ENCODE results near the gene MEIOSIN. TPM values are rescaled to one million over a fixed set of nuclear protein-coding genes. Genes with fewer than 3 reads are reported as not detected.

Gene MEIOSIN
- total and polyA plus RNA-seq, 2 of the 4 experiments (the other 2 are of a cell fraction), result not detected

GRCh38 chr19:45774765-45775164, 41.5 kb downstream of the MEIOSIN start:
- POLR2A ChIA-PET (ENCODE audit: unreplicated experiment), result no interaction called here

More at GRCh38 chr19:45774765-45775164, 41.5 kb downstream of the MEIOSIN start:
- Histone ChIP-seq H2BK5ac (ENCODE audit: low read depth, low read length, poor library complexity, severe bottlenecking) (no peak overlapping the region), H2BK120ac (ENCODE audit: low read depth, low read length) (no peak overlapping the region), H3K56ac (ENCODE audit: extremely low read depth, insufficient read depth, low read length) (no peak overlapping the region), H3K4me2 (ENCODE audit: low read depth, low read length) (no peak overlapping the region), H2AFZ (replicated peaks; ENCODE audit: low read length, poor library complexity) (no peak overlapping the region), H3K9me1 (ENCODE audit: insufficient read depth, low read length) (no peaks in the 10 kb centered on the region; the same call in none of the 2 replicates), H3K4ac (ENCODE audit: low read depth, low read length) (no peak overlapping the region), H3K9me3 (ENCODE audit: control insufficient read depth, insufficient read depth, low read length) (no peaks in the 10 kb centered on the region), H3K23ac (ENCODE audit: low read depth, low read length) (no peak overlapping the region), H3K9ac (ENCODE audit: low read depth, low read length) (no peak overlapping the region), H3K27me3 (ENCODE audit: control insufficient read depth, insufficient read depth, low read length) (no peaks in the 10 kb centered on the region), H4K8ac (ENCODE audit: low read depth in 2 of 2, low read length in 2 of 2) (no peak overlapping the region), H3K4me3 (ENCODE audit: insufficient read depth, low read depth, low read length) (no peak overlapping the region), H4K91ac (ENCODE audit: insufficient read depth, low read depth, low read length) (no peak overlapping the region), H2BK15ac (ENCODE audit: low read depth, low read length) (no peak overlapping the region), H2BK20ac (ENCODE audit: low read depth, low read length) (no peak overlapping the region), H3K36me3 (ENCODE audit: control insufficient read depth, insufficient read depth, low read length) (peaks cover 41% of the 10 kb centered on the region), H4K20me1 (ENCODE audit: insufficient read depth, low read length) (peaks cover 20% of the 10 kb centered on the region), H3K18ac (ENCODE audit: low read depth, low read length) (no peak overlapping the region), H3K14ac (replicated peaks; ENCODE audit: low read depth, low read length) (no peak overlapping the region), H4K5ac (ENCODE audit: low read depth, low read length) (no peak overlapping the region), H3K27ac (ENCODE audit: insufficient read depth, low read length) (no peak overlapping the region), H2AK9ac (replicated peaks; ENCODE audit: low read depth, low read length, poor library complexity) (no peak overlapping the region), H3K79me1 (ENCODE audit: low read depth in 1 of 2, low read length in 2 of 2) (peaks cover 8 to 28% of the 10 kb centered on the region in 2 experiments; a peak in 3 of 4 replicates), H2AK5ac (ENCODE audit: low read depth, low read length) (no peak overlapping the region), H3K4me1 (ENCODE audit: control insufficient read depth, insufficient read depth, low read length) (no peaks in the 10 kb centered on the region)
- dilution Hi-C loops (cut with HindIII; ENCODE audit: low sequenced_read_pairs, unreplicated experiment) (no loop called here), intact Hi-C loops (cut with micrococcal nuclease) (no loop called here), in situ Hi-C loops (cut with MboI; ENCODE audit: low sequenced_read_pairs) (no loop called here)
- BruUV-seq (replicated peaks), result no TSS peak
- CTCF ChIA-PET, result interaction anchor here (0.8 kb wide), 1 partner anchor 24 kb away, joined by 5 read pairs; no protein-coding TSS in a partner anchor
- DNase-seq (no peak), ATAC-seq (ENCODE audit: low read depth) (no peak)
- 94% methylated on average over 7 of the region's 9 CpGs; no CpG with 5 or more reads in 1 of the 2 experiments for WGBS, 2 experiments (ENCODE audit: extremely low coverage in 2 of 2, insufficient read length in 1 of 2)
- TF ChIP-seq POLR2A (IDR thresholded peaks at IDR 0.05; ENCODE audit: low read depth, low read length) (no peak), BHLHE40 (IDR thresholded peaks at IDR 0.05; ENCODE audit: low read depth, low read length) (no peak), ELK1 (IDR thresholded peaks at IDR 0.05; ENCODE audit: borderline replicate concordance, low read depth, low read length) (no peak), RFX5 (IDR thresholded peaks at IDR 0.05; ENCODE audit: low read depth, low read length) (no peak)
